Measurements from ENCODE around the gene PTPRE.

PTPRE gene

GRCh38 chr10:128105383-128105782 lies 198.5 kb downstream of the PTPRE start:
- DNase-seq: no peak

- no peak for DNase-seq
These were observed 202.8 kb downstream of the PTPRE start for GRCh38 chr10:128109707-128110106.

GRCh38 chr10:128110339-128110738 lies 203.4 kb downstream of the PTPRE start:
- no peak for DNase-seq

GRCh38 chr10:128111696-128112095 lies 204.8 kb downstream of the PTPRE start:
- DNase-seq: no peak

GRCh38 chr10:128113026-128113425 lies 206.1 kb downstream of the PTPRE start:
- no peak for DNase-seq

DNA sequence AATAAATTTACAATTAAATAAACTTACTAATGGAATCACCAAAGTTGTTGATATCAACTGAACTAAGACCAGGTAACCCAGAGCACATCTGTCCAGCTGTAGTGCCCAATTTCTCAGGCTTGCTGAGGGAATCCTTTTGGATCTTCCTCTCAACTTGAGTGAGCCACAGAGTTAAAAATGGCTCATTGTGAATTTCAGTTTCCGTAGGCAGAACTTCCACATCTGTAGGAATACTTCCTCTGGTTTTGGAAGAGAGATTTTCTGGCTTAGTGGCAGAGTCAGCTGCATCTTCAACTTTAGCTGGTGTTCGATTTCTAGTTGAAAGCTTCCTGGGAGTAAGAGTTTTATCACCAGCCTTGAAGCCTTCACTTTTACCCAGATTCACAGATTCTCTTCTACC lies 208.0 kb downstream of the PTPRE start:
- DNase-seq: no peak

DNA sequence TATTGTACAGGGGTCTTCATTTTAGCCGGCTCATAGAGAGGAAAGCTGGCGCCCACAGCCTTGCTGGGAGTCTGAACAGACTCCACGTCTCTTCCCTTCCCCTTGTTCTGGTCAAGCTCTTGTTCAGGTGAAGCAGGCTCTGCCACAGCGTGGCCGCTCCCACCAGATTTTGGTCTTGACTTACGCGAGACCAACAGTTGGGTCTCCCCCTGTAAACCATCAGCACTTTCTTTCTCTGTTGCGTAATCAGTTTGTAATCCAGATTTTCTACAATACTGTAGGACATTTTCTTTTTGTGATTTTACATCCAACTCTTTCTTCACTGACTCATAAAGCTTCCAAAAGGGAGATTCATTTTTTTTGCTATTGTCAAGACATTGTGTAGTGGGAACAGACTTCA lies 208.5 kb downstream of the PTPRE start:
- DNase-seq: no peak

GRCh38 chr10:128116187-128116586 lies 209.3 kb downstream of the PTPRE start:
- no peak for DNase-seq

DNA sequence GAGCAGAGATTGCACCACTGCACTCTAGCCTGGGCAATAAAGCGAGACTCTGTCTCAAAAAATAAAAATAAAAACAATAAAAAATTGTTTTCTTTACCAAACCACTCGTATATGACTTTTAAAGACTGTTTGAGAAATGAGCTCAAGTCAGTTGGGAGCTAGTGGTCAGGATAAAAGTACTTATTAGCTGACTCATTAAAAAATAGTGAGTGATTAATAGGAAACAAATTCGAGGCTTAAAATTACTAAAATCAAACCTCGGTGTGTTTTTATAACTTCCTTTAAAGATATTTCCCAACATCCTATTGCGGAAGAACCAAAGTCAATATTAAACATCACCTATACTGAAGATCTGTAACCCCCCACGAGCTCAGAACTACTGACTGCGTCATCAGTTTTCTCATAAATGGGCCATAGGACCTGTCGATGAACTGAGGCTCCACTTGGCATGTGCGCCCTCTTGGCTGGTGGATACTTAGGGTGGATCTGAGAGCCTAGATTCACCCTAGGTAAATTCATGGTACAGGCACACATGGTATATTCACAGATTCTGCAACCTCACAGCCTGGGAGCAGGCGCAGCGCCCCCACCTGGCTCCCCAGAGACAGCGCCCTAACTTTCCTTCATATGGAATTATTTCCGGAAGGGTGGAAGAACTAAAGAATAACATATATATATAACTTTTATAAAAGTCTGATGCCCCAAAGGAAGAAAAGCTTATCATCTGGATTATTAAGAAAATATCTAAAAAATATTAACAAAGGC lies 210.1 kb downstream of the PTPRE start:
- DNase-seq: no peak

GRCh38 chr10:128121750-128122412 lies 215.0 kb downstream of the PTPRE start:
- DNase-seq: no peak

DNA sequence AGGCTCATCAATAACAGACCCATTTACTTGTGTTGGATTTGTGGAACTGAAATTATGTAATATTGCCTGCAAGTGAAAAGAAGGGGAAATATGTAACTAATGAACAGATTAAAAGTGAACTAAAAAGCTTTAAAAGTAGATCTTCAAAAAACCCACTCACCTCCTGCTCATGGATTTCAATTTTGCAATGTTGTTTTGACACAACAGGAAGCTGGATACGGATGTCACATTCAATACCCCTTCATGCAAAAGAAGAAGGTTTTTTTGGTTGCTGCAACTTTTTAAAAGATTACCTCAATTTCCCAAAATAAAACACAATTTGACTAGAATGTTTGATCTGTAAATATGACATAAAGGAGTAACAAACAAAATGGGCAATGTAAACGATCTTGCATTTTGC lies 216.0 kb downstream of the PTPRE start:
- DNase-seq: no peak

DNA sequence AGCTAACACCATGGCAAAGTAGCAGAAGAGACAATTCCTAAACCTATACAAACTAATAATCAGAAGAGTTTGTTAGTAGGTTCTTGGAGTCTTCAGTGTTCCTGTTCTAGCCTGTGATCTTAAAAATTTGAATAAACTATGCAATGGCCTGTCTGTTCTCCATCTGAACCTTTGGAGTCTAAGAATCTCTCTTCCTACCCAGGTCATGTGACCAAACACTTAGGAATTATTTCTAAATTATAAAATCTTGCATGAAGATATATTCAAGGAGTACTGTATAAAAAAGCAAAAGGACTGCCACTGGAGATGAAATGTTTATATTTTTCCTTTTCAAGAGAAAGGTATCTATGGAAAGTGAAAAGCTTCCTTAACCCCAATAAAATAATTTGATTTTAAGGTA lies 216.9 kb downstream of the PTPRE start:
- DNase-seq: no peak

GRCh38 chr10:128124813-128125403 lies 218.0 kb downstream of the PTPRE start:
- DNase-seq: no peak

- no peak for DNase-seq
These were observed 218.6 kb downstream of the PTPRE start for GRCh38 chr10:128125416-128125943.

DNA sequence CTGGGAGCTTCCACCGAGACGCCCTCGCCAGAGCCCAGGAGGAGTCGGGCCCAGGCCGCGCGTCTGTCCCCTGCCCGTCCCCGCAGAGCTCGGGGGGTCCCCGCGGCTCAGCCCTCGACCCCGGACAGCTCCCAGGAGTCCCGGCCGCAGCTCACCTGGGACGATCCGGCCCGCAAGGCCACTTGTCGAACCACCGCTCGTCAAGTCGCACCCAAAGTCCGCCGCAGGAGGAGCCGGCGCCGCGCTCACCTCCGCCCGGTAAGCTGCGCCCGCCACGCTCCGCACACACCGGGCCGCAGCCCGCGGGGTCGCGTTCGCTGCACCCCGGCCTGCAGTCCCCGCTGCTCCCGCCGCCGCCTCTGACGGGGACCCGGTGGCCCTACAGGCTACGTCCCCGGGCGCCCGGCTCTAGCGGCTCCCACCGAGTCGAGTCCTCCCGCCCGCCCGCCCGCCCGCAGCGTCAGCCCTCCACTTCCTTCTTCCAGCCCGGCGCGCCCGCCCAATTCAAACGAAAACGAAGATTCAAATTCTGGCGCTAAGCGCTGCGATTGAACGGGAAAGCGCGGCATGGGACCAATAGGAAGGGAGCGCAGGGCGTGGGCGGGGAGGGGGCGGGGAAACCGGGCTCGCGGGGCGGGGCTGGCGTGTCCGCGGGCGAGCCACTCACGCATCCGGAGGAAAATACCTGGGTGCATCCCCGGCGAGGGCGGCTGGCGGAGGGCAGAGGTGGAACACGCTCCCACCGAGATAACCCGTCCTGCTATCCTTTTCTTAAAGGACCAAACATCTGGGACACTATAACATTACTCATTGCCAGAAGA lies 219.3 kb downstream of the PTPRE start, which contains the start of gene MKI67:
Gene MKI67, minus strand, starts transcription at position 480 of the 821 bp plus-strand sequence. CDS start 756 bp downstream, outside the sequence.
- DNase-seq: peak; percentile 83

- no peak for DNase-seq
These were observed 221.7 kb downstream of the PTPRE start for GRCh38 chr10:128128582-128128981.

- DNase-seq: no peak
These were observed 223.1 kb downstream of the PTPRE start for GRCh38 chr10:128130051-128130450.
